HepG2 (cell line): ENCODE results near the gene ARHGAP45. TPM values are rescaled to one million over a fixed set of nuclear protein-coding genes. Genes with fewer than 3 reads are reported as not detected.

Experiments
- AGO1 ChIP-seq: fragments of 200-400 bp; formaldehyde crosslinking; IDR thresholded peaks from 2 replicates; pipeline ENCODE4 v1.6.1; 2017; ENCODE audit warnings: mild to moderate bottlenecking, low read depth, low read length, moderate library complexity; ENCODE audit not compliant: poor library complexity, severe bottlenecking
- HDAC1 ChIP-seq: sonication (generic); formaldehyde crosslinking; IDR thresholded peaks from 2 replicates; pipeline ENCODE4 v1.5.1; 2020; ENCODE audit warnings: mild to moderate bottlenecking, missing genetic modification reagents
- HOXA5 ChIP-seq: sonication (generic); formaldehyde crosslinking; IDR thresholded peaks from 2 replicates; pipeline ENCODE4 v1.4.0; 2020; ENCODE audit warnings: missing genetic modification reagents
- KDM2A ChIP-seq: sonication (generic); formaldehyde crosslinking; IDR thresholded peaks from 2 replicates; pipeline ENCODE4 v1.4.0; 2020; ENCODE audit warnings: low read depth, missing genetic modification reagents, borderline replicate concordance
- MTA1 ChIP-seq: sonication (generic); formaldehyde crosslinking; IDR thresholded peaks from 2 replicates; pipeline ENCODE4 v1.4.0; 2020; ENCODE audit warnings: missing genetic modification reagents, mild to moderate bottlenecking, borderline replicate concordance
- NBN ChIP-seq: fragments of 450-650 bp; conservative IDR thresholded peaks from 2 replicates; pipeline ENCODE4 v1.6.1; 2017
- PAWR ChIP-seq: sonication (generic); formaldehyde crosslinking; IDR thresholded peaks from 2 replicates; pipeline ENCODE4 v1.4.0; 2020; ENCODE audit warnings: missing genetic modification reagents, mild to moderate bottlenecking, borderline replicate concordance
- RFXAP ChIP-seq: sonication (generic); formaldehyde crosslinking; IDR thresholded peaks from 2 replicates; pipeline ENCODE4 v1.4.0; 2020; ENCODE audit warnings: missing genetic modification reagents, borderline replicate concordance
- SMYD3 ChIP-seq: sonication (generic); formaldehyde crosslinking; IDR thresholded peaks from 2 replicates; pipeline ENCODE4 v1.8.1; 2023; ENCODE audit warnings: mild to moderate bottlenecking, missing genetic modification reagents
- SRSF4 ChIP-seq: fragments of 200-400 bp; formaldehyde crosslinking; IDR thresholded peaks from one replicate; pipeline ENCODE4 v1.6.1; 2018; ENCODE audit warnings: mild to moderate bottlenecking, low read depth, low read length, moderate library complexity; ENCODE audit not compliant: poor library complexity, severe bottlenecking
- ZBTB42 ChIP-seq: sonication (generic); formaldehyde crosslinking; IDR thresholded peaks from 2 replicates; pipeline ENCODE4 v1.5.0; 2020; ENCODE audit warnings: mild to moderate bottlenecking, missing genetic modification reagents
- ZIK1 ChIP-seq: sonication (generic); formaldehyde crosslinking; IDR thresholded peaks from 2 replicates; pipeline ENCODE4 v1.5.0; 2020; ENCODE audit warnings: mild to moderate bottlenecking, low read depth, missing genetic modification reagents, borderline replicate concordance
- ZMAT3 ChIP-seq: sonication (generic); formaldehyde crosslinking; conservative IDR thresholded peaks from 2 replicates; pipeline ENCODE4 v1.7.0; 2021; ENCODE audit warnings: missing genetic modification reagents
- ZNF30 ChIP-seq: sonication (generic); formaldehyde crosslinking; IDR thresholded peaks from 2 replicates; pipeline ENCODE4 v1.5.0; 2020; ENCODE audit warnings: mild to moderate bottlenecking, missing genetic modification reagents
- ZNF629 ChIP-seq: sonication (generic); formaldehyde crosslinking; conservative IDR thresholded peaks from 2 replicates; pipeline ENCODE4 v1.5.0; 2020; ENCODE audit warnings: missing genetic modification reagents
- ZNF652 ChIP-seq: IDR thresholded peaks from 2 replicates; pipeline ENCODE4 v1.6.1; 2016; ENCODE audit warnings: low read depth, borderline replicate concordance
- ZNF841 ChIP-seq: sonication (generic); formaldehyde crosslinking; IDR thresholded peaks from 2 replicates; pipeline ENCODE4 v1.8.1; 2023; ENCODE audit warnings: missing genetic modification reagents, borderline replicate concordance
- polyA plus RNA-seq, 8 experiments: library from polyadenylated mRNA; depleted of rRNA in 3 of 8; stranded (reverse) in 7 of 8; unstranded in 1 of 8; fragments of >200 nt; fragmentation: Illumina TruSeq in 4 of 8; extraction: Trizol in 4 of 8; gene quantifications; 2 replicates each; pipeline versions ENCODE4 v1.2.1 to v1.2.3, GENCODE V29; 2011 to 2016; ENCODE audit warnings: low read depth in 4 of 8, missing spikeins in 1 of 8, mixed read lengths in 1 of 8; ENCODE audit not compliant: insufficient read depth in 1 of 8
- total RNA-seq, 5 experiments: library from RNA; depleted of rRNA; stranded (reverse); fragments of >200 nt; fragmentation: Illumina TruSeq; extraction: Trizol; gene quantifications; 2 replicates each; pipeline ENCODE4 v1.2.3, GENCODE V29; 2016; ENCODE audit warnings: low read depth in 1 of 5
- TF ChIP-seq, protein P1 (sequence below): sonication (generic); formaldehyde crosslinking; conservative IDR thresholded peaks from 2 replicates; pipeline ENCODE4 v1.4.0; 2020; ENCODE audit warnings: missing genetic modification reagents
- TF ChIP-seq, protein P2 (sequence below): sonication (generic); formaldehyde crosslinking; IDR thresholded peaks from one replicate; pipeline ENCODE4 v1.5.1; 2020; ENCODE audit warnings: mild to moderate bottlenecking, missing genetic modification reagents; ENCODE audit errors: not compliant biosample characterization

Gene ARHGAP45
- total and polyA plus RNA-seq, 2 of the 13 experiments (the other 11 are each of a cell fraction or from before 2014, with no cell fraction given): 0.84 to 32.0 TPM

DNA sequence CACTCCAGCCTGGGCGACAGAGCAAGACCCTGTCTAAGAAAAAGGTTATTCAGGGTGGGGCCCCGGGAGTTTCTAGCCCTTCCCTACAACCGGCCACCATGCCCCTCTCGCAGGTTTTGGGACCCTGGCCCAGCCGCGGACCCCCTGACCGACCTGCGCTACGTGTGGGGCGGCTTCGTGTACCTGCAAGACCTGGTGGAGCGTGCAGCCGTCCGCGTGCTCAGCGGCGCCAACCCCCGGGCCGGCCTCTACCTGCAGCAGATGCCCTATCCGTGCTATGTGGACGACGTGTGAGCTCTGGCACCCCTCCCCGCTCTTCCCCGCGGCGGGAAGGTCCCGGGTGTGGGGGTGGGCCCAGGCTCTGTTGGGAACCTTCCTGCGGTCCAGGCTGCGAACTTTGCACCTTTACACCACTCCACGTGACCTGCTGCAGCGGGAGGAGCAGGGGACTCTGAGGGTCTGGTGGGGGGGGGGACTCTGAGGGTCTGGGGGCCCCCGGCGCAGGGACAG, 20.8 kb upstream of the ARHGAP45 start (continued):
- TF ChIP-seq NBN: no peak
- TF ChIP-seq AGO1: no peak
- TF ChIP-seq KDM2A (CRISPR knock-in tag): no peak
- TF ChIP-seq SMYD3 (CRISPR knock-in tag): no peak
- TF ChIP-seq ZNF30 (CRISPR knock-in tag): no peak
- no peak for TF ChIP-seq RFXAP (CRISPR knock-in tag)
- no peak for TF ChIP-seq SRSF4
- TF ChIP-seq ZBTB42 (CRISPR knock-in tag): no peak
- peak; percentile 87; the same call in 1 of the 2 replicates for TF ChIP-seq MTA1 (CRISPR knock-in tag)
- TF ChIP-seq ZIK1: peak; percentile 63; the same call in 1 of the 2 replicates
- TF ChIP-seq, protein P1, sequence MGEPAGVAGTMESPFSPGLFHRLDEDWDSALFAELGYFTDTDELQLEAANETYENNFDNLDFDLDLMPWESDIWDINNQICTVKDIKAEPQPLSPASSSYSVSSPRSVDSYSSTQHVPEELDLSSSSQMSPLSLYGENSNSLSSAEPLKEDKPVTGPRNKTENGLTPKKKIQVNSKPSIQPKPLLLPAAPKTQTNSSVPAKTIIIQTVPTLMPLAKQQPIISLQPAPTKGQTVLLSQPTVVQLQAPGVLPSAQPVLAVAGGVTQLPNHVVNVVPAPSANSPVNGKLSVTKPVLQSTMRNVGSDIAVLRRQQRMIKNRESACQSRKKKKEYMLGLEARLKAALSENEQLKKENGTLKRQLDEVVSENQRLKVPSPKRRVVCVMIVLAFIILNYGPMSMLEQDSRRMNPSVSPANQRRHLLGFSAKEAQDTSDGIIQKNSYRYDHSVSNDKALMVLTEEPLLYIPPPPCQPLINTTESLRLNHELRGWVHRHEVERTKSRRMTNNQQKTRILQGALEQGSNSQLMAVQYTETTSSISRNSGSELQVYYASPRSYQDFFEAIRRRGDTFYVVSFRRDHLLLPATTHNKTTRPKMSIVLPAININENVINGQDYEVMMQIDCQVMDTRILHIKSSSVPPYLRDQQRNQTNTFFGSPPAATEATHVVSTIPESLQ (CRISPR knock-in tag): no peak
- TF ChIP-seq ZNF629: 0 out of 2 replicates have a peak, but pooled peaks have one; percentile 14
- TF ChIP-seq ZMAT3 (CRISPR knock-in tag): no peak; the same call in 1 of the 2 replicates
- TF ChIP-seq ZNF652: no peak
- TF ChIP-seq ZNF841 (CRISPR knock-in tag): no peak
- TF ChIP-seq PAWR (CRISPR knock-in tag): no peak
- peak; percentile 76 for TF ChIP-seq HDAC1 (CRISPR knock-in tag)
- TF ChIP-seq HOXA5 (CRISPR knock-in tag): no peak; the same call in 1 of the 2 replicates
- TF ChIP-seq, protein P2, sequence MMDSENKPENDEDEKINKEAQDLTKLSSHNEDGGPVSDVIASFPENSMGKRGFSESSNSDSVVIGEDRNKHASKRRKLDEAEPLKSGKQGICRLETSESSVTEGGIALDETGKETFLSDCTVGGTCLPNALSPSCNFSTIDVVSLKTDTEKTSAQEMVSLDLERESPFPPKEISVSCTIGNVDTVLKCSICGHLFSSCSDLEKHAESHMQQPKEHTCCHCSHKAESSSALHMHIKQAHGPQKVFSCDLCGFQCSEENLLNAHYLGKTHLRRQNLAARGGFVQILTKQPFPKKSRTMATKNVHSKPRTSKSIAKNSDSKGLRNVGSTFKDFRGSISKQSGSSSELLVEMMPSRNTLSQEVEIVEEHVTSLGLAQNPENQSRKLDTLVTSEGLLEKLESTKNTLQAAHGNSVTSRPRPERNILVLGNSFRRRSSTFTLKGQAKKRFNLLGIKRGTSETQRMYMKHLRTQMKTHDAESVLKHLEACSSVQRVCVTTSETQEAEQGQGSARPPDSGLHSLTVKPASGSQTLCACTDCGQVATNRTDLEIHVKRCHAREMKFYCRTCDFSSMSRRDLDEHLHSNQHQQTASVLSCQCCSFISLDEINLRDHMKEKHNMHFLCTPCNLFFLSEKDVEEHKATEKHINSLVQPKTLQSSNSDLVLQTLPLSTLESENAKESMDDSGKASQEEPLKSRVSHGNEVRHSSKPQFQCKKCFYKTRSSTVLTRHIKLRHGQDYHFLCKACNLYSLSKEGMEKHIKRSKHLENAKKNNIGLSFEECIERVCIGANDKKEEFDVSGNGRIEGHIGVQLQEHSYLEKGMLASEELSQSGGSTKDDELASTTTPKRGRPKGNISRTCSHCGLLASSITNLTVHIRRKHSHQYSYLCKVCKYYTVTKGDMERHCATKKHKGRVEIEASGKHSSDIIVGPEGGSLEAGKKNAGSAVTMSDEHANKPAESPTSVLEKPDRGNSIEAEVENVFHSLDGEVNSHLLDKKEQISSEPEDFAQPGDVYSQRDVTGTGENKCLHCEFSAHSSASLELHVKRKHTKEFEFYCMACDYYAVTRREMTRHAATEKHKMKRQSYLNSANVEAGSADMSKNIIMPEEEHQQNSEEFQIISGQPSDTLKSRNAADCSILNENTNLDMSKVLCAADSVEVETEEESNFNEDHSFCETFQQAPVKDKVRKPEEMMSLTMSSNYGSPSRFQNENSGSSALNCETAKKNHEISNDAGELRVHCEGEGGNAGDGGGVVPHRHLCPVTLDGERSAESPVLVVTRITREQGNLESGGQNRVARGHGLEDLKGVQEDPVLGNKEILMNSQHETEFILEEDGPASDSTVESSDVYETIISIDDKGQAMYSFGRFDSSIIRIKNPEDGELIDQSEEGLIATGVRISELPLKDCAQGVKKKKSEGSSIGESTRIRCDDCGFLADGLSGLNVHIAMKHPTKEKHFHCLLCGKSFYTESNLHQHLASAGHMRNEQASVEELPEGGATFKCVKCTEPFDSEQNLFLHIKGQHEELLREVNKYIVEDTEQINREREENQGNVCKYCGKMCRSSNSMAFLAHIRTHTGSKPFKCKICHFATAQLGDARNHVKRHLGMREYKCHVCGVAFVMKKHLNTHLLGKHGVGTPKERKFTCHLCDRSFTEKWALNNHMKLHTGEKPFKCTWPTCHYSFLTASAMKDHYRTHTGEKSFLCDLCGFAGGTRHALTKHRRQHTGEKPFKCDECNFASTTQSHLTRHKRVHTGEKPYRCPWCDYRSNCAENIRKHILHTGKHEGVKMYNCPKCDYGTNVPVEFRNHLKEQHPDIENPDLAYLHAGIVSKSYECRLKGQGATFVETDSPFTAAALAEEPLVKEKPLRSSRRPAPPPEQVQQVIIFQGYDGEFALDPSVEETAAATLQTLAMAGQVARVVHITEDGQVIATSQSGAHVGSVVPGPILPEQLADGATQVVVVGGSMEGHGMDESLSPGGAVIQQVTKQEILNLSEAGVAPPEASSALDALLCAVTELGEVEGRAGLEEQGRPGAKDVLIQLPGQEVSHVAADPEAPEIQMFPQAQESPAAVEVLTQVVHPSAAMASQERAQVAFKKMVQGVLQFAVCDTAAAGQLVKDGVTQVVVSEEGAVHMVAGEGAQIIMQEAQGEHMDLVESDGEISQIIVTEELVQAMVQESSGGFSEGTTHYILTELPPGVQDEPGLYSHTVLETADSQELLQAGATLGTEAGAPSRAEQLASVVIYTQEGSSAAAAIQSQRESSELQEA (CRISPR knock-in tag): peak; percentile 46
